Measurements from ENCODE around the gene CEP44.
"Not testable (repeated sequence)": the region's sequence is repeated elsewhere in the genome, so short reads cannot be mapped to it uniquely, and the experiment has no call there.

The CEP44 gene

DNA sequence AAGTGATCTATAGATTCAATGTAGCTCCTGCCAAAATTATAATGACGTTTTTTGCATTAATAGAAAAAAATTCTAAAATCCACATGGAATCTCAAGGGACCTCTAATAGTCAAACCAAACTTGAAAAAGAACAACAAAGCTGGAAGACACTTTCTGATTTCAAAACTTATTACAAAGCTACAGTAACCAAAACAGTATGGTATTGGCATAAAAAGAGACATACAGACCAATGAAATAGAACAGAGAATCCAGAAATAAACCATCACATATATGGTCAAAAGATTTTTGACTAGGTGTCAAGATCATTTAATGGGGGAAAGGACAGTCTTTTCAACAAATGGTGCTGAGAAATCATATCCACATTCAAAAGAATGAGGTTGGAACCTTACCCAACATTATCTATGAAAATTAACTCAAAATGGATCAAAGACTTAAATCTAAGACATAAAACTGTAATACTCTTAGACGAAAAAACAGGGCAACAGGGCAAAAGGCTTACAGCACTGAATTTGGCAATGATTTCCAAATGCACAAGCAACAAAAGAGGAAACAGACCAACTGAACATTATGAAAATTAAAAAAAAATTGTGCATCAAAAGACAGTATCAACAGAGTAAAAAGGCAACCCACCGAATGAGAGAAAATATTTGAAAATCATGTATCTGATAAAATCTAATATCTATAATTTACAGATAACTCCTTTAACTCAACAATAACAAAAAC, 4.1 kb upstream of the CEP44 start:
- no peak for DNase-seq (ENCODE audit: low spot score)

DNA sequence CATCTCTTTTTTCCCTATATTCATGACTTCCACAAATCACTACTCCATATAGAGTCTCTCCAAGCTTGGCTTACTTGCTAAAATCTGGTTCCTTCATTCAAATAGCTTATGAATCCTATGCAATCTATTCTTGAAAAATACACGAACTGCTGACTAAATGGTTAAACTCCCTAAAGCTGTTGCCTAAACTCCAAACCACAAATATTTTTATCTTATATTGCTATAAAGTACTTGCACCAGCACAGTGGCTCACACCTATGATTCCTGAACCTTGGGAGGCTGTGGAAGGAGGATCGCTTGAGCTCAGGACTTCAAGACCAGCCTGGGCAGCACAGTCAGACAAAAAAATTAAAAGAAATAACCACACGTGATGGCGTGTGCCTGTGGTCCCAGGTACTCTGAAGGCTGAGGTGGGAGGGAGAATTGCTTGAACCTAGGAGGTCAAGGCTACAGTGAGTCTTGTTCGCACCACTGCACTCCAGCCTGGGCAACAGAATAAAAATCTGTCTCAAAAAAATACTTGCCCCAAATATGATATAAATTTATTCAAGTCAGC, 2.5 kb upstream of the CEP44 start:
- DNase-seq (ENCODE audit: low spot score): no peak

DNA sequence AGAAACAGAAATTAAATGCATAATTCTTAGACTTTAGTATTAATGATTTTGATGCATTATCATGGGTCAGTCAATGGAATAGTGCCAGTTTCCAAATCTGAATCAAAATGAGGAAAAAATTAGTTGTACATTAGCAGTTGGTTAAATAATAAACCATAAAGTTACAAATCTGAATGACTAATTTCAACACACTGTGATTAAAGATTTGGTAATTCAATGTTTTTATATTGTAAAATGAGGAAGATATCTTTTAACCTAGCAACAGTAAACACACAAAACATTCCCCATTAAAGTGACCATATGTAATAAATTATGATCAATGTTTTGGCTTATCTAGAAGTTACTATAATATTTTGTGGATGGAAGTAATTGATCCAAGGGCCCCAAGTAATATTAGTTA, 1.8 kb upstream of the CEP44 start:
- DNase-seq (ENCODE audit: low spot score): no peak

DNA sequence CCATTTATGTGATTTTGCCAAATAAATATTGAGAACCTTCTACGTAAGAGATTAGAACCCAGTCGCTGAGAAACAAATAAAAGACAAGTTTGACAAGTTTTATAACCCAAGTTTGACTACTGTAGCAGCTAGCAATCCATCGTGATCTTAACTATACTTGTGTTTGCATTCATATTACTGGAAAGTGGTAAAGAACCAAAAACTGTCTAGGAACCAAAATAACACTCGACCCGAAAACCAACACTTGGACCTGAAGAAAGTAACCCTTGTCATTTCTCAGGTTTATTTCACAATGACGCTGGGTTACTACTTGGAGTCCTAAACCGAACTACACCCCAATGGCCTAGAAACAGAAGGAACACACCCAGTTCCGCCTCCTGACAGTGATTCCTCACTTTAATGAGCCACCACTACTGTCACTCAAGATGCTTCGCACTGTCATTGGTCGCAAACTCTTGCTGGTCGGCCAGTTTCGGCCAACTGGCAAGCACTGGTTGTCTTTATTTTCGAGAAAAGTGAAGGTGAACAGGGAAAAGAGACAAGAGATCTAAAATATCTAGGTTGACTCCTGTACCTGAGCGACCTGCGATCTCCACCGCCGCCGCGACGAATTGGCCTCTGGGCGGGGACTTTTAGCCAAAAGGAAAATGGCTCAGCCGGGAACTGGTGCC, 740 bp upstream of the CEP44 start:
- peak; percentile 89 for DNase-seq (ENCODE audit: low spot score)

DNA sequence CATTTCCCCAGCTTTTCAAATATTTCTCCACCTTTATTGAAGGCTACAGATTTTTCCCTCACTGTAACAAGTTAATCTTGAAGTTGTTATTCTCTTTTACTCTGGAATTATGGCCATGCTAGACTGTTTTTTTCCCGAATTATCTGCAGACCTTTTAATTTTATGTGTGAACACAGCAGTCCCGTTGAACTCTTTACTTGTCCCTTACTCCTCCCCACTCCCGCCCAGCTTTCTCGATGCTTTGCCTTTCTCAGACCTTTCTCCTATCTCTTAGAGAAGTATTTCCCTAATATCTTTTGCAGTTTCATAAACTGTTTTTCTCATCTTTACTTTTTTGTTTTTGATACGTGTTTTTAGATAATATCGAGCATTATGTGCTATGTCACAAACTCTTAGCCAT, 776 bp downstream of the CEP44 start:
- no peak for DNase-seq (ENCODE audit: low spot score)

DNA sequence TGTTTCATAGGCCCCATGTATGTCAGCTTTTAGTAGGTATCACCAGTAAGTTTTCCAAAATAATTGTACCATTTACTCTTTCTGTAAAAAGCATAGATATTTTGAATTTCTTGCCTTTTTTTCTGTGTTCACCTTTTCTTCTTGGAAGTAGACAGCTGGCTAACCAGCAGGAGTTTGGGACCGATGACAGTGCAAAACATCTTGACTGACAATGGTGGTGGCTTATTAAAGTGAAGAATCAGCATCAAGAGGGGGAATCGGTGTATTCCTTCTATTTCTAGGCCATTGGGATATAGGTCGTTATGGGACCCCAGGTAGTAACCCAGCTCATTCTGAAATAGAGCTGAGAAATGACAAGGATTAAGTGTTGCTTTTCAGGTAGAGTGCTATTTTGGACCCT, 3.2 kb downstream of the CEP44 start:
- no peak for DNase-seq (ENCODE audit: low spot score)

DNA sequence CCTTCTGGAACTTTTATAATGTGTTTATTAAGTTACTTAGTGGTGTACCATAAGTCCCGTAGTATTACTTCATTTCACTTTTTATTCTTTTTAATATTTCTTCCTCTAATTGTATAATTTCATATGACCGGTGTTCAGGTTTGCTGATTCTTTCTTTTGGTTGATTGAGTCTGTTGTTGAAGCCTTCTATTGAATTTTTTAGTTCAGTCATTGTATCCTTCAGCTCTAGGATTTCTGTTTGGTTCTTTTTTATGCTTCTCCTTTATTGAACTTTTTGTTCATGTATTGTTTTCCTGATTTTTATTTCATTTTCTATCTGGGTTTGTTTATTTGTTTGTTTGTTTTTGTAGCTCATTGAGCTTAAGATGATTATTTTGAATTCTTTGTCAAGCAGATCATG, 8.8 kb downstream of the CEP44 start:
- no peak for DNase-seq (ENCODE audit: low spot score)

DNA sequence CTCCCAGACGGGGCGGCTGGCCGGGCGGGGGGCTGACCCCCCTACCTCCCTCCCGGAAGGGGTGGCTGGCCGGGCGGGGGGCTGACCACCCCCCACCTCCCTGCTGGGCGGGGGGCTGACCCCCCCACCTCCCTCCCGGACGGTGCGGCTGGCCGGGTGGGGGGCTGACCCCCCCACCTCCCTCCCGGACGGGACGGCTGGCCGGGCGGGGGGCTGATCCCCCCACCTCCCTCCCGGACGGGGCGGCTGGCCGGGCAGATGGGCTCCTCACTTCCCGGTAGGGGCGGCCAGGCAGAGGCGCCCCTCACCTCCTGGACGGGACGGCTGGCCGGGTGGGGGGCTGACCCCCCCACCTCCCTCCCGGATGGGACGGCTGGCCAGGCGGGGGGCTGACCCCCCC, 10.9 kb downstream of the CEP44 start:
- DNase-seq (ENCODE audit: low spot score): not testable (repeated sequence)

DNA sequence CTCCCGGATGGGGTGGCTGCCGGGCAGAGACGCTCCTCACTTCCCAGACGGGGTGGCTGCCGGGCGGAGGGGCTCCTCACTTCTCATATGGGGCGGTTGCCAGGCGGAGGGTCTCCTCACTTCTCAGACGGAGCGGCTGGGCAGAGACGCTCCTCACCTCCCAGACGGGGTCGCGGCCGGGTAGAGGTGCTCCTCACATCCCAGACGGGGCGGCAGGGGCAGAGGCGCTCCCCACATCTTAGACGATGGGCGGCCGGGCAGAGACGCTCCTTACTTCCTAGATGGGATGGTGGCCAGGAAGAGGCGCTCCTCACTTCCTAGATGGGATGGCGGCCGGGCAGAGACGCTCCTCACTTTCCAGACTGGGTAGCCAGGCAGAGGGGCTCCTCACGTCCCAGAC, 11.4 kb downstream of the CEP44 start:
- not testable (repeated sequence) for DNase-seq (ENCODE audit: low spot score)

DNA sequence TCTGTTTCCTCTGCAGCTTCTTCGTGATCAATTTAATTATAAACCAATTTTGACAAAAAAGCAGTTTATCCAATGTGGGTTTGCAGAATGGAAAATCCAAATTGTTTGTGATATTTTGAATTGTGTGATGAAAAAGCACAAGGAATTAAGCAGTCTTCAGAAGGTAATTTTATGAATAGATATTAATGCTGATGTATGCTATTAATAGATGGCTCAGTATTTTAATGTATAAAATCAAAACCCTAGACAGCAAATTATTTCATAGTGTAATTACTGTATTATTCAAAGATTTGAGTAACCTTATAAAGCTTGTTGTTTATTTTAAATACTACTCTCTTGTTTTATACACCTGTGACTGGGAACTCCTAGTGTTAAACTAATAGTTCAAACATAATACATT, 20.0 kb downstream of the CEP44 start:
- DNase-seq (ENCODE audit: low spot score): no peak

DNA sequence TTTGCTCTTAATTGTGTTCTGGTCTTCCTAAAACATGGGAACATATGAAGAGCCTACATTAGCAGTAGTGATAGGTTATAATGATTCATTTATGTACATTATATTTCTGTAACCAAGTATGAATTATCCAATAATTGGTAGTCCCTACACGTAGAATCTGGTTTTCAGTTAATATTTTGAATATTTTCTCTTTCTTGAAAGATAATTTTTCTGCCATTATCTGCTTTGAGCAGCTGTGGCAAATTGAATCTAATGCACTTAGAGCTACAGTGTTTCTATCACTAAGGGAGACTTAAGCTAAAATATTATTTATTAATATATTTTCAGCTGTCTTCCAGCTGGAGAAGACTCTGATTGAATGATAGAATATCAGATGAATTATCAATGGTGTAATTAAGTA, 21.0 kb downstream of the CEP44 start:
- DNase-seq (ENCODE audit: low spot score): no peak

DNA sequence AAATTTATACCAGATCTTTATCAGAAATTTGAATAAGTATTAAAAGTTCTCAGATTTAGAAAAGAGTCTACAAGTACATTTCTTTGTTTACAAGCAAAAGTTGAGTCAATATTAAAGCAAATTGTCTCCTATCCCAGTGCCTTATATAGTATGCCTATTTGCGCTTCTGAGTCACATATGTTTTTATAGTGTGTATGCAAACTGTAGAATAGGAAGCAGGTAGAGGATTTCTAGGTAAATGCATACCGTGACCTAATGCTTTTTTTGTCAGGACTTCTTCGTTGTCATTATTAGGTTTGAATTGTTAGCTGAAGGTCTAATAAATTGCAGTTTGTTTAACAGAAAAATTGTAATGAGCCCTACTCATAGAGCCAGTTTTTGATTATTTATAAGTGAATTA, 22.2 kb downstream of the CEP44 start:
- DNase-seq (ENCODE audit: low spot score): no peak

DNA sequence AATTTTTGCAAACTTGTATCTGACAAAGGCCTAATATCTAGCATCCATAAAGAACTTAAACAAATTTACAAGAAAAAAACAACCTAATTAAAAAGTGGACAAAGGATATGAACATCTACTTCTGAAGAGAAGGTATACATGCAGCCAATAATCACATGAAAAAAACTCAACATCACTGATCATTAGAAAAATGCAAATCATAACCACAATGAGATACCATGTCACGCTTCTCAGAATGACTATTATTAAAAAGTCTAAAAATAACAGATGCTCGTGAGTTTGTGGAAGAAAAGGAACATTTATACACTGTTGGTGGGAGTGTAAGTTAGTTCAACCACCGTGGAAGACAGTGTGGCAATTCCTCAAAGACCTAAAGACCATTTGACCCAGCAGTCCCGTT, 24.0 kb downstream of the CEP44 start:
- no peak for DNase-seq (ENCODE audit: low spot score)

DNA sequence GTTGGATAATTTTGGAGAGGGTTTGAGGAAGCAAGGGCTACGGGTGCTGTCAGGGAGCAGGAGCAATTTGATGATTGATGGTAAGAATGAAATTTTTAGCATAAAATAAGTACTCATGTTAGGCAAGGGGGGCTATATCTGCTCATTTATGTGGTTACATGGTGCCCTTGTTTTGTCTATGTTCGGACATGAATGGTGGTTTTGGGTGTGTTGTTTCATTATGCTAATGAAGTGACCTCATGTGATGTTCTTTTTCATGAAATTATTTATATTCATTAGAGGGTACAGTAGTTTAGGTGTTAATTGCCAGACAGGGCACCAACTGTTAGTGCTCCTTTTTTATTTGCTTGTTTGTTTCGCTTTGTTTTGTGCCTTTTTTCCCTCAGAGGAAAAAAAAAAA, 29.3 kb downstream of the CEP44 start:
- DNase-seq (ENCODE audit: low spot score): no peak

DNA sequence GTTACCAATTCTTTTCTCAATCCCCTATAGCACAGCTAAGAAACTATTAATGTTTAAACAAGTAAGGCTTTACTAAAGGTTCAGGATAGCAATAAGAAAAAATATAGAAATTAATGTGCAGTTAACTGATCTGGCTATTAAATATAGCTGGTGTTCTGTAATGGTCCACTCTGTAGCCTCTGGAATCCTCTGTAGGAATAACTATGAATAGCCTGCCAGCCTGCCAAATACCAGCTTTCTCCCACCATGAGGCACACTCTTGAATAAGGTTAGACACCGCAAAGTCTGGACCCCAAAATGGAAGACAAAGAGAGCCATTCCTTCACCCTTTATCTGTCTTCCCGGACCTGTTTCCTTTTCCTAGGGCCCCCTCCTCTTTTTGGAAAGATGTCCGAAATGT, 30.6 kb downstream of the CEP44 start:
- no peak for DNase-seq (ENCODE audit: low spot score)

DNA sequence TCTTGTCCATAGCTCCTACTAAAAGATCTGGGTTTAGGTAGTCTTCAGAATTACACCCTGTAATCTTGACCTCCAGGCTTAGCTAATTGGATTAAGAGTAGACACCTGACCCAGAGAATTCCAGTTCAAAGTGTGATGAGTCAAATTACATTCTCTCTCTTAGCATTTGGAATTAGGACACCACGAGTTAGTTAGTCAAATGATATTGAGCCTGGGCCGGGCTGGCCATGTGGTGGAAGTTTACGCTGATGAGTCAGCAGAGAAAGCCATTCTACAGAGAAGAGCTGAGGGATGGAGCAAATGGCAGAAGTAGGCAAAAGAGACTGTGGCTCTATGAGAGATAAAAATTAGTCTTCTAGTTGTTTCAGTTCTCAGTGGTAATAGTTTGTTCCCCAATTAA, 31.1 kb downstream of the CEP44 start:
- no peak for DNase-seq (ENCODE audit: low spot score)

DNA sequence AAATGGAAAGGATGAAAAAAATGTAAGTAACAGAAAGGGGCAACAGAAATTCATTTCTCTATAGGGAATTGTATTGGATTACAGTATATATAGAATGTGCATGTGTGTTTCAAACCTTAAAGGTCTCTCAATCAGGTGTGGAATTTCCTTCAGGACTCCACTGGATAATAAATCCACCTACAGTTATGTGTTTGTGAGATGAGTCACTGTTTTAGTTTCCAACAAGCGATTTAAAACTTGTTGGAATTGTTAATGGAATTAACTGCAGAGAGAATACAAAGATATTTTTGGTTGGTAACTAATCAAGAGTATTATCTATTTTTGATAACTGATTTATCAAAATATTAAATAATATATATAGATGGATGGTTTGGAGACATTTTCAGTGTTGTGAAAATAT, 32.8 kb downstream of the CEP44 start:
- DNase-seq (ENCODE audit: low spot score): no peak

DNA sequence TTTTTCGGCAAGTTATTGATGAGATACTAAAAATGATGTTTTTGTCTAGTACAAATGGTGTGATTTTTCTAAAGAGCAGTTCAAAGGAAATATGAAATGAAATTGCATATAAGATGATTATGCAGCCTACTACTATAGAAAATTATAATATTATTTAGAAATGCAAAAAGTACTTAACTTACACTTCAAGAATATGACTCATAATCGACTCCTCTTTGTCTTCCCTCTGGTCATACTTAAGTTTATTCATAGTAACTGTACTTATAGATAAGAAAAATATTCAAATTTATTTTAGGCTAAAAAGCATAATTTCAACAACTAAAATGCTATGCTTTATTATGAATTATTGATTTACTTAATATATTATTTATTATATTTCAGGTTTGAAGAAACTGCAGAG, 33.2 kb downstream of the CEP44 start:
- DNase-seq (ENCODE audit: low spot score): no peak

DNA sequence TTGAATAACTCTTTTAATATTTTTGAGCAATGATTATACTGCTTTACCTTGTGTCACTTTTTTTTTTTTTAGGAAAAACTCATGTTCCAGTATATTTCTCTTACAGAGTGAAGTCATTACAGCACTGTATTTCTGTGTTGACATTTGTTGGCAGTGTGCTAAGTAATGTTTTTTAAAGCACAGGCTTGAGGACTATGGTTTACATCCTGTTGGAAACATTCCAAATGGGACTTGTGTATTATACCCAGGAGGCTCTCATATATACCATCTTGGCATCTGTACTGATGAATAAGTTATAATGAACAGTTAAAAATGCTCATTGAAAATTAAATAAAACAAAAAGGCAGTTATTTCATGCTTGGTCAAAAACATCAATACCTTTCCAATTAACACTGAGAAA, 33.8 kb downstream of the CEP44 start:
- no peak for DNase-seq (ENCODE audit: low spot score)

DNA sequence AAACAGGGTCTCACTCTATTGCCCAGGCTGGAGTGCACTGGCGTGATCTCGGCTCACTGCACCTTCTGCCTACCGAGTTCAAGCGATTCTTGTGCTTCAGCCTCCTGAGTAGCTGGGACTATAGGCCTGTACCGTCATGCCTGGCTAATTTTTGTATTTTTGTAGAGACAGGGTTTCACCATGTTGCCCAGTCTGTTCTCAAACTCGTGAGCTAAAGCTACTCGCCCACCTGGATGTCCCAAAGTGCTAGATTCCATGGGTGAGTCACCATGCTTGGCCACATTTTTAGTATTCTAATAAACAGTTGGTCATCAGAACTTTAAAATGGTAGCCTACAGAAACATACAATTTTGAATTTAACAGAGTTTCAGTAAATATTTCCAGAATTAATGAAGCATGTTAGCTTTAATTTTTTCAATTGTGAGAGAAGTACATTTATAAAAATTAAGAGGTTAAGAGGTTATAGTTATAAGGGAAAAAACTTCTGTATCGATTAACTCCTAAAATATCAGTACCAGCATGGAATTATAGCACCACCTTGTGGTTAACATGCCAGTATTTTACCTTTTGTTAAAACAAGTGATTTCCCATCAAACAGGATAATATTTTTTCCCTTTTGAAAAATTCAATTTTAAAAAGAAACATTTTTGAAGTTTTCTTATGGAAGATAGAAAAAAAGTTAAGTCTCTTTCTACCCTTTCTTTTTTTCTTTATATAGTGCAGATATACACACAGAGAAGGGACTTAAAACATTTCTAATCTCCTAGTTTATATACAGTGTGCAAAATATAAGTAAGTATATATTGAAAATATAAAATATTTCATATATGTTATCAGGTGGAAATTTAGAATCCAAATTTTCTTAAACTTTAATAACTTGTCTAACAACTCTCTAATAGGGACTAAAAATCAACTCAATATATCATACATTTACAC, 35.4 kb downstream of the CEP44 start:
- DNase-seq (ENCODE audit: low spot score): peak; percentile 36

DNA sequence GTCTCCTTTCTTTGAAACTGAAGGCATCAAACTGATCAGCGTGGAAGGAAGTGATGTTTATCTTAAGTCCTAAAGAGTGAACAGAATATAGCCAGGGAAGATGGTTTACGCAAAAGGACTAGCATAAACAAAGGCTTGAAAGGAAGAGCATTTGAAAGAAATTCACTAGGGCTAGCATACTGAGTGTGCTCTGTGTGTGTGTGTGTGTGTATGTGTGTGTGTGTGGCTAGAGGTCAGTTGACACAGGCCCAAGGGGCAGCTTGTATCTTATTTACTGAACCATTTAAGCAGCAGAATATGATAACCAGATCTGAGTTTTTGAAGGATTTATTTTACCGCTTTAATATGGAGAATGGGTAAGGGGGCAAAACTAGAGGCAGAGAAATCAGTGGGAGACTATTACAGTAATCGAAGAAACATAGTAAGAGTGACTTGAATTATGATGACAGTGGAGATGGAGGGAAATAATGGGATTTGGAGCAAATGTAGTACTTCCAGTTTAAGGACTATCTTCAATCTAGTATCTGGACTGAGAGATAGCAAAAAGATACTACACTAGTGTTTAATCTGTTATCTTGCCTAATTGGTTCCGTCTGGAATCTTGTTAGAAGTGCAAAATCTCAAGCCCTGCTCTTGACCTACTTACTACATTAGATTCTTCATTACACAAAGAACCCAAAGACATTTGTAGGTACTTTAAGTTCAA, 36.9 kb downstream of the CEP44 start:
- DNase-seq (ENCODE audit: low spot score): no peak

DNA sequence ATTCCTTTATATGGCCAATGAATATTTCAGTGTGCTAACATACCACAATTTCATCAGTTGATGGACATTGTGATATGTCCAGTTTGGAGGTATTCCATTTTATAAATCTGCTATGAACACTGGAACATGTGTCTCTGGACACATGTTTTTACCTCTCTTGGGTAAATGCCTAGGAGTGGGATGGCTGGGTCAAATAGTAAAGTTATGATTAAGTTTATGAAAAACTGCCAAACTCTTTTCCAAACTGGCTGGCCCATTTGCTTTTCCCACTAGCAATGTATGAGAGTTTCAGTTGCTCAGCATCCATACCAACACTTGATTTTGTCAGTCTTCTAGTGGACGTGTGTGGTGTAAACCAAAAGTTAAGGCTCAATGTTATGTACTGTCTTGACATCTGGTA, 40.5 kb downstream of the CEP44 start:
- no peak for DNase-seq (ENCODE audit: low spot score)

Measured in CD4-positive, alpha-beta T cell treated with Interleukin-15 for 4 hours (primary cell).